Measurements from ENCODE around the gene CYP19A1. TPM values are rescaled to one million over a fixed set of nuclear protein-coding genes. Genes with fewer than 3 reads are reported as not detected.

CYP19A1 gene
- polyA plus RNA-seq, 1 of the 3 experiments (the other 2 are of a cell fraction): 0.03 TPM

DNA sequence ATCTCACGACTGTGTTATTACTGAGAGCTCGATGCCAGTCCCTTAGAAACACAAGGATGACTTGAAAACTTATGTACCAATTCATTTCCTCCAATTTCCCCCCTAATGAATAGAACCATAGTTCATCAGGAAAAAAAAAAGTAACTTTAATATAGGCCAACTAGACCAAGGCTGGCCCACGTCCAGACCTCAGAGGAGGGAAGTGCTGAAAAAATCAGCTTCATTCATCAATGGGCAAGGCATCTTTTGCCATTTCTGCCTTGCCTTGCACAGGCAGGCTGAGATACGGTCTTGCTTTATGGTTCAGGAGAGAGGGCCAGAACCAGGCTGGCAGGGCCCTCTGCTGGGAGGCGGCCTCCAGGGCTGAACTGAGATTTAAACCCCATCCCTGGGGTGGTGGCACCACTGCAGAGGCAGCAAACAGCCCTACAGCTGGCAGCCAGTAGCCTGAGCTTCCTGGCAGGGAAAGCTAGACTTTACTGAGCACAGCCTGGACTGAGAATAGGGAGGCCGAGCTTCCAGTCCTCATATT, 139.6 kb downstream of the CYP19A1 start:
- no peaks in the 10 kb centered on the region for H3K79me2 ChIP-seq (ENCODE audit: insufficient read depth)
- peaks cover 15% of the 10 kb centered on the region; the same call in 1 of the 2 replicates for H3K27me3 ChIP-seq (ENCODE audit: insufficient read depth)

More for the DNA sequence above, 139.6 kb downstream of the CYP19A1 start:
- H3K4me2 ChIP-seq: no peak overlapping the region
- H3K36me3 ChIP-seq (replicated peaks in 1 of 2; ENCODE audit: control insufficient read depth in 1 of 2, insufficient read depth in 2 of 2, low read length in 1 of 2): no peaks in the 10 kb centered on the region
- CTCF ChIA-PET: interaction anchor here (1.3 to 5.9 kb wide), 5 partner anchors 36 to 204 kb away, joined by 3 to 37 read pairs (median 4); no protein-coding TSS in a partner anchor
- H3F3A ChIP-seq (replicated peaks; ENCODE audit: insufficient read depth): peaks cover 4% of the 10 kb centered on the region
- no peak for DNase-seq
- no peak overlapping the region for H3K9ac ChIP-seq
- no peaks in the 10 kb centered on the region for H3K9me2 ChIP-seq
- POLR2A ChIA-PET: interaction anchor here (0.7 kb wide), 1 partner anchor 141 kb away, joined by 3 read pairs; no protein-coding TSS in a partner anchor
- H3K9me3 ChIP-seq: no peaks in the 10 kb centered on the region
- H3K4me1 ChIP-seq (ENCODE audit: control insufficient read depth in 1 of 2, insufficient read depth in 2 of 2, low read depth in 1 of 2, low read length in 1 of 2): no peaks in the 10 kb centered on the region; a peak in 1 of 4 replicates
- 40% methylated on average over 6 of the region's 6 CpGs for WGBS (ENCODE audit: low lambda C conversion rate)
- no peaks in the 10 kb centered on the region for H4K20me1 ChIP-seq (ENCODE audit: insufficient read depth)
- no peak overlapping the region for H2AFZ ChIP-seq (ENCODE audit: low read depth)
- no peak overlapping the region for H3K4me3 ChIP-seq (ENCODE audit: low read depth in 2 of 2, low read length in 1 of 2)
- no peak for TF ChIP-seq CHD2 (IDR thresholded peaks at IDR 0.05; ENCODE audit: low read length, partially characterized antibody)
- TF ChIP-seq JUND (IDR thresholded peaks at IDR 0.05): no peak
- TF ChIP-seq, protein P1, sequence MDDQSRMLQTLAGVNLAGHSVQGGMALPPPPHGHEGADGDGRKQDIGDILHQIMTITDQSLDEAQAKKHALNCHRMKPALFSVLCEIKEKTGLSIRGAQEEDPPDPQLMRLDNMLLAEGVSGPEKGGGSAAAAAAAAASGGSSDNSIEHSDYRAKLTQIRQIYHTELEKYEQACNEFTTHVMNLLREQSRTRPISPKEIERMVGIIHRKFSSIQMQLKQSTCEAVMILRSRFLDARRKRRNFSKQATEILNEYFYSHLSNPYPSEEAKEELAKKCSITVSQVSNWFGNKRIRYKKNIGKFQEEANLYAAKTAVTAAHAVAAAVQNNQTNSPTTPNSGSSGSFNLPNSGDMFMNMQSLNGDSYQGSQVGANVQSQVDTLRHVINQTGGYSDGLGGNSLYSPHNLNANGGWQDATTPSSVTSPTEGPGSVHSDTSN (IDR thresholded peaks at IDR 0.05): no peak
- no peak for TF ChIP-seq RAD21 (IDR thresholded peaks at IDR 0.05; ENCODE audit: low read length)
- TF ChIP-seq, protein P2, sequence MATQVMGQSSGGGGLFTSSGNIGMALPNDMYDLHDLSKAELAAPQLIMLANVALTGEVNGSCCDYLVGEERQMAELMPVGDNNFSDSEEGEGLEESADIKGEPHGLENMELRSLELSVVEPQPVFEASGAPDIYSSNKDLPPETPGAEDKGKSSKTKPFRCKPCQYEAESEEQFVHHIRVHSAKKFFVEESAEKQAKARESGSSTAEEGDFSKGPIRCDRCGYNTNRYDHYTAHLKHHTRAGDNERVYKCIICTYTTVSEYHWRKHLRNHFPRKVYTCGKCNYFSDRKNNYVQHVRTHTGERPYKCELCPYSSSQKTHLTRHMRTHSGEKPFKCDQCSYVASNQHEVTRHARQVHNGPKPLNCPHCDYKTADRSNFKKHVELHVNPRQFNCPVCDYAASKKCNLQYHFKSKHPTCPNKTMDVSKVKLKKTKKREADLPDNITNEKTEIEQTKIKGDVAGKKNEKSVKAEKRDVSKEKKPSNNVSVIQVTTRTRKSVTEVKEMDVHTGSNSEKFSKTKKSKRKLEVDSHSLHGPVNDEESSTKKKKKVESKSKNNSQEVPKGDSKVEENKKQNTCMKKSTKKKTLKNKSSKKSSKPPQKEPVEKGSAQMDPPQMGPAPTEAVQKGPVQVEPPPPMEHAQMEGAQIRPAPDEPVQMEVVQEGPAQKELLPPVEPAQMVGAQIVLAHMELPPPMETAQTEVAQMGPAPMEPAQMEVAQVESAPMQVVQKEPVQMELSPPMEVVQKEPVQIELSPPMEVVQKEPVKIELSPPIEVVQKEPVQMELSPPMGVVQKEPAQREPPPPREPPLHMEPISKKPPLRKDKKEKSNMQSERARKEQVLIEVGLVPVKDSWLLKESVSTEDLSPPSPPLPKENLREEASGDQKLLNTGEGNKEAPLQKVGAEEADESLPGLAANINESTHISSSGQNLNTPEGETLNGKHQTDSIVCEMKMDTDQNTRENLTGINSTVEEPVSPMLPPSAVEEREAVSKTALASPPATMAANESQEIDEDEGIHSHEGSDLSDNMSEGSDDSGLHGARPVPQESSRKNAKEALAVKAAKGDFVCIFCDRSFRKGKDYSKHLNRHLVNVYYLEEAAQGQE (IDR thresholded peaks at IDR 0.05; ENCODE audit: low read depth, low read length): no peak
- TF ChIP-seq, protein P3, sequence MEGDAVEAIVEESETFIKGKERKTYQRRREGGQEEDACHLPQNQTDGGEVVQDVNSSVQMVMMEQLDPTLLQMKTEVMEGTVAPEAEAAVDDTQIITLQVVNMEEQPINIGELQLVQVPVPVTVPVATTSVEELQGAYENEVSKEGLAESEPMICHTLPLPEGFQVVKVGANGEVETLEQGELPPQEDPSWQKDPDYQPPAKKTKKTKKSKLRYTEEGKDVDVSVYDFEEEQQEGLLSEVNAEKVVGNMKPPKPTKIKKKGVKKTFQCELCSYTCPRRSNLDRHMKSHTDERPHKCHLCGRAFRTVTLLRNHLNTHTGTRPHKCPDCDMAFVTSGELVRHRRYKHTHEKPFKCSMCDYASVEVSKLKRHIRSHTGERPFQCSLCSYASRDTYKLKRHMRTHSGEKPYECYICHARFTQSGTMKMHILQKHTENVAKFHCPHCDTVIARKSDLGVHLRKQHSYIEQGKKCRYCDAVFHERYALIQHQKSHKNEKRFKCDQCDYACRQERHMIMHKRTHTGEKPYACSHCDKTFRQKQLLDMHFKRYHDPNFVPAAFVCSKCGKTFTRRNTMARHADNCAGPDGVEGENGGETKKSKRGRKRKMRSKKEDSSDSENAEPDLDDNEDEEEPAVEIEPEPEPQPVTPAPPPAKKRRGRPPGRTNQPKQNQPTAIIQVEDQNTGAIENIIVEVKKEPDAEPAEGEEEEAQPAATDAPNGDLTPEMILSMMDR (IDR thresholded peaks at IDR 0.05): no peak
- TF ChIP-seq, protein P4, sequence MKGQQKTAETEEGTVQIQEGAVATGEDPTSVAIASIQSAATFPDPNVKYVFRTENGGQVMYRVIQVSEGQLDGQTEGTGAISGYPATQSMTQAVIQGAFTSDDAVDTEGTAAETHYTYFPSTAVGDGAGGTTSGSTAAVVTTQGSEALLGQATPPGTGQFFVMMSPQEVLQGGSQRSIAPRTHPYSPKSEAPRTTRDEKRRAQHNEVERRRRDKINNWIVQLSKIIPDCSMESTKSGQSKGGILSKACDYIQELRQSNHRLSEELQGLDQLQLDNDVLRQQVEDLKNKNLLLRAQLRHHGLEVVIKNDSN (IDR thresholded peaks at IDR 0.05; ENCODE audit: borderline replicate concordance, low read depth): no peak
- TF ChIP-seq GABPA (IDR thresholded peaks at IDR 0.05; ENCODE audit: low read depth): no peak
- no peak for TF ChIP-seq RCOR1 (IDR thresholded peaks at IDR 0.05; ENCODE audit: low read length)
- no peak for TF ChIP-seq SMC3 (IDR thresholded peaks at IDR 0.05; ENCODE audit: low read depth, low read length)
- TF ChIP-seq RXRA (IDR thresholded peaks at IDR 0.05; ENCODE audit: borderline replicate concordance, low read depth): no peak
- TF ChIP-seq NRF1 (IDR thresholded peaks at IDR 0.05; ENCODE audit: low read depth, low read length): no peak
- TF ChIP-seq TCF12 (IDR thresholded peaks at IDR 0.05): no peak
- TF ChIP-seq, protein P5, sequence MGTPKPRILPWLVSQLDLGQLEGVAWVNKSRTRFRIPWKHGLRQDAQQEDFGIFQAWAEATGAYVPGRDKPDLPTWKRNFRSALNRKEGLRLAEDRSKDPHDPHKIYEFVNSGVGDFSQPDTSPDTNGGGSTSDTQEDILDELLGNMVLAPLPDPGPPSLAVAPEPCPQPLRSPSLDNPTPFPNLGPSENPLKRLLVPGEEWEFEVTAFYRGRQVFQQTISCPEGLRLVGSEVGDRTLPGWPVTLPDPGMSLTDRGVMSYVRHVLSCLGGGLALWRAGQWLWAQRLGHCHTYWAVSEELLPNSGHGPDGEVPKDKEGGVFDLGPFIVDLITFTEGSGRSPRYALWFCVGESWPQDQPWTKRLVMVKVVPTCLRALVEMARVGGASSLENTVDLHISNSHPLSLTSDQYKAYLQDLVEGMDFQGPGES (IDR thresholded peaks at IDR 0.05; ENCODE audit: low read depth, low read length): no peak
- TF ChIP-seq POLR2AphosphoS5 (IDR thresholded peaks at IDR 0.05; ENCODE audit: low read depth, low read length): no peak
- TF ChIP-seq, protein P6, sequence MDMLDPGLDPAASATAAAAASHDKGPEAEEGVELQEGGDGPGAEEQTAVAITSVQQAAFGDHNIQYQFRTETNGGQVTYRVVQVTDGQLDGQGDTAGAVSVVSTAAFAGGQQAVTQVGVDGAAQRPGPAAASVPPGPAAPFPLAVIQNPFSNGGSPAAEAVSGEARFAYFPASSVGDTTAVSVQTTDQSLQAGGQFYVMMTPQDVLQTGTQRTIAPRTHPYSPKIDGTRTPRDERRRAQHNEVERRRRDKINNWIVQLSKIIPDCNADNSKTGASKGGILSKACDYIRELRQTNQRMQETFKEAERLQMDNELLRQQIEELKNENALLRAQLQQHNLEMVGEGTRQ (IDR thresholded peaks at IDR 0.05; ENCODE audit: borderline replicate concordance, low read depth, low read length): no peak
- H3K27ac ChIP-seq (ENCODE audit: low read depth in 2 of 2, low read length in 1 of 2): no peak overlapping the region

All from SK-N-SH (cell line).